ENCODE measurements around the gene CCDC126.
"Not testable (repeated sequence)": the region's sequence is repeated elsewhere in the genome, so short reads cannot be mapped to it uniquely, and the experiment has no call there.

The CCDC126 gene

DNA sequence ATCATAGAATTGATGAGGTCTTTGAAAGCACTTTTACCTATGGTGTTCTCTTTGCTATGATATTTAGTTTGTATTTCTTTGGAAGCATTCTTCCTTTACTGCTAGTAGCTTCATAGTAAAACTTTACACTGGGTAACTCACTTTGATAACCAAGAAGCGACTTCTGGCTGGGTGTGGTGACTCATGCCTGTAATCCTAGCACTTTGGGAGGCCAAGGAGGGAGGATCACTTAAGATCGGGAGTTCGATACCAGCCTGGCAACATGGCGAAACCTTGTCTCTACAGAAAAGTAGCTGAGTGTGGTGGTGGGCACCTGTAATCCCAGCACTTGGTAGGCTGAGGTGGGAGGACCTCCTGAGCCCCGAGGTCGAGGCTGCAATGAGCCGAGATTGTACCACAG, 36.2 kb downstream of the CCDC126 start:
- DNase-seq, result no peak

DNA sequence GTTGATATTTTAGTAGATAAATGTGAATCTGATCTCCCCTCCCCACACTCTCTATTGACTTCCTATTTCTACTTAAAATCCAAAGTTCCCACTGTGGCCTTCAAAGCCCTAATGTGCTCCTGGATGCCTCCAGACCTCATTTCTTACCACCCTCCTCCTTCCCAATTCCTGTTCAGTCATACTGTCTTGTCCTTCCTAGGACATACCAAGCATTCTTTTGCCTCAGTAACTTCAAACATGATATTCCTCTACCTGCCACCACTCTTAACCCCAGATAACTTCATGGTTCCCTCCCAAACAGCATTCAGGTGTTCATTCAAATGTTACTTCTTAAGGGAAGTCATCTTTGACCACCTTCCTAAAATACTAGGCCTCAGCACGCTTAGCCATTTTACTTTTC, 48.6 kb downstream of the CCDC126 start:
- no peak for DNase-seq

DNA sequence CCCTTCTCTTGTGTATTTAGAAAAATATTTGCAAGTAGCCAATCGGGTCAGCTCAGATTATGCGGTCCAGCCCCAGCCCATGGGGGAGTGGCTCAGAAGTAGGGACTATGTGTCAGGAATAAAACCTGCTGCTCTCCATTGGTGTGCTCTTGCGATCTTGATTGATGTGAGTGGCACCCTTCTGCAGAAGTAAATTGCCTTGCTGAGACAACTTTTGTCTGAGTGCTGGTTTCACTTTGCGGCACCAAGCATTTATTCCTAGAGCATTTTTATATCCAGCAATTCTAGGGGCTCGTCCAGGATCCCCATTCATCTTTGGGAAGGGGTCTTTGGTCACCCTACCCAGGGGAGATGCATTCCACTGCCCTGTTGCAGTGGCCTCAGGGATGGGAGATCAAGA, 56.8 kb downstream of the CCDC126 start:
- DNase-seq, result no peak

GRCh38 chr7:23654508-23654907, 57.3 kb downstream of the CCDC126 start:
- no peak for DNase-seq

- no peak for DNase-seq
Measured at GRCh38 chr7:23655433-23655832, 58.3 kb downstream of the CCDC126 start.

DNA sequence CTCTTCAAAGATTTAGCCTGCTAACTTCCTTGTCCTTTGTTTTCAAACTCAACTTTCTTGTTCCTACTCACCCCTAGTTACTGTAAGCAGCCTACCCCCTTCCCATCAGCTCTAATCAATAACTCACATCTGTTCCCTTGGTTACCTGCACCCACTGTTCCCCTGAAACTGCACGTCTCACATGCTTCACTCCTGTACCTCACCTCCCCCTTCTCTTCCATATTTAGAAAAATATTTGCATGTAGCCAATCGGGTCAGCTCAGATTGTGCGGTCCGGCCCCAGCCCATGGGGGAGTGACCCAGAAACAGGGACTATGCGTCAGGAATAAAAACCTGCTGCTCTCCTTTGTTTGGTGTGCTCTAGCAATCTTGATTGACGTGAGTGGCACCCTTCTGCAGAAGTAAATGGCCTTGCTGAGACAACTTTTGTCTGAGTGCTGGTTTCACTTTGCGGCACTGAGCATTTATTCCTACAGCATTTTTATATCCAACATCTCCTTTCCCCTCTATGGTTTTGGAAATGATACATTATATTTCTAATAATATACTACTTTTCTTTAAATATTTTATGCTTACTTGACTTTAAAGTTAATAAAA, 61.7 kb downstream of the CCDC126 start:
- DNase-seq, result no peak

DNA sequence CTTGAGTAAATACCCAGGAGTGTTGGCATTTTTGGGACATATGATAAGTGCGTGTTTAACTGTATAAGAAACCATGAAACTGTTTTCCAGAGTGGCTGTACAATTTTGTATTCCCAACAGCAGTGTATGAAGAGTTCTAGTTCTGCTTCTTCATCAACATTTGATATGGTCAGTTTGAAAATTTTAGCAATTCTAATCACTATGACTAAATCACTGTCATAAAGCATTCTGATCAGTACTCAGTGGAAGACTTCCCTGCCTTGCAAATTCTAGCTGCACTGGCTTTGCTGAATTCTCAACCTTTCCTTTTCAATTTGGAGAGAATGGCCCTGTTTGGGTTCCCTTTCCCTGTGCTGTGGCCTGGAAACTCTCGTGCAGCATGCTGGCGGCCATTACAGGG, 64.2 kb downstream of the CCDC126 start:
- DNase-seq, result no peak

- DNase-seq, result no peak
Measured at GRCh38 chr7:23662124-23662983, 65.2 kb downstream of the CCDC126 start.

- no peak for DNase-seq
Measured at GRCh38 chr7:23662984-23663313, 65.8 kb downstream of the CCDC126 start.

GRCh38 chr7:23664122-23664521, 66.9 kb downstream of the CCDC126 start:
- no peak for DNase-seq

DNA sequence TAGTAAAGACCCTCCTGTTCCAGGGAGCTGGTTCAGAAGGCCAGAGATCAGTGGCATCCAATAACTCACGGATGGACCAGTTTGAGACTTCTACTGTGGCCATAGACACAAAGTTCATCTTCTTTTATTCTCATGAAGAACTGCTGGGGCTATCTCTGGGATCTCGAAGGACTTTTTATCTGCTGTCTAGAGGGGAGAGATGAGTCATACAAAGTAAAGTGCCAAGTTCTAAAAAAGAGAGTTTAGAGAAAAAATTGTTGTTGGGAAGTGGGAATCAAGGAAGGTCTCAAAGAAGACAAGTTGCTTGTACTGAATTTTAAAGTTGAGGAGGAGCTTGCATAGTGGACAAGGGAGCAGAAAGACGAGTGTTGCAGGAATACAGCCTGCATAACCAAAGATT, 74.9 kb downstream of the CCDC126 start:
- no peak for DNase-seq

- peak; percentile 85 for DNase-seq
Measured at GRCh38 chr7:23679898-23680413, 82.8 kb downstream of the CCDC126 start, which contains the start of gene FAM221A. Gene FAM221A (plus strand): TSS chr7:23680199. CDS start chr7:23680219, 20 bp downstream.

DNA sequence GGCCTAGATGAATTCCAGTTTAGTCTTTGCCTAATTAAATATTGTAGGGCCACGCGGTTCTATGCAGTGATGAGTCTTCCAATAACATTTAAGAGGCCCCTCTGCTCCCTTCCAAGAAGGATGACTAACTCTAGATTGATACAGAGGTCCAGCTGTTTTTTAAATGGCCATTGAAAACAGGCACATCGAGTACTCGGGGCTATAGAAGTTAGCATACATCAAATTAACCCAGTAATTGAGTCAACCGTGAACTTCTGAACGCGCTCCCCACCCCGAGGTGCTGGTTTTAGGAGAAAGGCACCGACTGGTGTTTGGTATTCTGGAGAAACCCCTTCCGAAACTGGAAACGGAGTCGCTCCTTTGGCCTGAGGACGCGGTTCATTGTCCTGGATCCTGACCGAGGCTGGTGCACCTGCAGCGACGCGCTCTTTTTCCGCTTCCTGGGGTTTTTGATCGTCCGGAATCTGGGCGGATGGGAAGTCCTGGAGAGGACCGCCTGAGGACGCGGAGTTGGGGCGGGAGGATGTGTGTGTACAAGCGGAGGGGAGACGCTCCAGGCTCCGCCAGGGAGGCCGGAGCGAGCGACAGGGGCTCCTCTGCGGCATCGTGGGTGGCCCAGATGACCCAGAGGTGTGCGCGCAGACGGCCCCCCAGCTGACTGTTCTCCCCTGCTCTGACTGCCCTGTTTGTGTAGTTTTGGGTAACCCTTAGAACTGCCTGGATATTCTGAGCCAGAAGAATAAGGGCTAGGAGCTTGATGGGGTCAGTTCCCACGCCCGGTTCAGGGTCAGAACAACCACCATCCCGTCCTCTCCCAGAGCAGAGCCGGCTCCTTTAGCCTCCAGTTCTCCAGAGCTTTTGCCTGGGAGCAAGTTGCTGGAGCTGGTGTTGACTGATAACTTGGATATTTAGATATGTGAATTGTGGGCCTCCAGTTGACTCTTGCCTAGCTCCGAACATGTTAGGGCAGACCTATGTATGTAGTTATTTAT, 83.5 kb downstream of the CCDC126 start:
- peak; percentile 57 for DNase-seq

GRCh38 chr7:23684041-23684440, 86.9 kb downstream of the CCDC126 start:
- DNase-seq, result not testable (repeated sequence)

- no peak for DNase-seq
Measured at GRCh38 chr7:23685731-23686130, 88.5 kb downstream of the CCDC126 start.

DNA sequence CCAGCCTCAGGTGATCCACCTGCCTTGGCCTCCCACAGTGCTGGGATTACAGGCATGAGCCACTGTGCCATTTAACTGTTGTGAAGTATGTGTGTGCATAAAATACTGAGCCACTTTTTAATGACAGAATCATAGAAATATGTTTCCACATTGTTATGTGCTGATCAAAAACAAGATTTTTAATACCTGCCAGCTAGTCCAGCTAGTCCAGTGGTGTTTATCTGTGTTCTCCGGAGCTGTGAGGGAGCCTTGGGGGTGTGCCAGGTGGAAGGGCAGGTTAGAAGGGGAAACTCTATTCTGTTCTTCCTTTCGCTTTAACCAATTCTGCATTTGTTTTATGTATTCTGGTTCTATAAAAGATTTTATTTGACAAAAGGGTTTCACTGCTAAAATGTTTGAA, 89.8 kb downstream of the CCDC126 start:
- DNase-seq, result no peak

DNA sequence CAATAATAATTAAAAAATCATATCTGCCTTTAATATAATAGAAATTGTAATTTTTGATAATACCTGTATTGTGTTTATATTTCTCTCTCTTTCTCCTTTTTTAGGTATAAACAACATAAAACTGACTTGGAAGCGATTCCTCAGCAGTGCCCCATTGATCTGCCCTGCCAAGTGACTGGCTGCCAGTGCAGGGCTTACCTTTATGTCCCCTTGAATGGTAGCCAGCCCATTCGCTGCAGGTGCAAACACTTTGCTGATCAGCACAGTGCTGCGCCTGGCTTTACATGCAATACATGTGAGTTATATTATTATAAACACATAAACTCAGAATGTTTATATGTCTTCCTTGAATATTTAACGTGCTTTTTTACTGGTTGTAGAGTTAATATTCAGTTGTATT, 92.0 kb downstream of the CCDC126 start:
- no peak for DNase-seq

GRCh38 chr7:23691320-23691719, 94.1 kb downstream of the CCDC126 start:
- DNase-seq, result no peak

GRCh38 chr7:23693224-23693623, 96.0 kb downstream of the CCDC126 start:
- no peak for DNase-seq
